ENCODE data around the gene MRPS21.

- TF ChIP-seq, protein P1, sequence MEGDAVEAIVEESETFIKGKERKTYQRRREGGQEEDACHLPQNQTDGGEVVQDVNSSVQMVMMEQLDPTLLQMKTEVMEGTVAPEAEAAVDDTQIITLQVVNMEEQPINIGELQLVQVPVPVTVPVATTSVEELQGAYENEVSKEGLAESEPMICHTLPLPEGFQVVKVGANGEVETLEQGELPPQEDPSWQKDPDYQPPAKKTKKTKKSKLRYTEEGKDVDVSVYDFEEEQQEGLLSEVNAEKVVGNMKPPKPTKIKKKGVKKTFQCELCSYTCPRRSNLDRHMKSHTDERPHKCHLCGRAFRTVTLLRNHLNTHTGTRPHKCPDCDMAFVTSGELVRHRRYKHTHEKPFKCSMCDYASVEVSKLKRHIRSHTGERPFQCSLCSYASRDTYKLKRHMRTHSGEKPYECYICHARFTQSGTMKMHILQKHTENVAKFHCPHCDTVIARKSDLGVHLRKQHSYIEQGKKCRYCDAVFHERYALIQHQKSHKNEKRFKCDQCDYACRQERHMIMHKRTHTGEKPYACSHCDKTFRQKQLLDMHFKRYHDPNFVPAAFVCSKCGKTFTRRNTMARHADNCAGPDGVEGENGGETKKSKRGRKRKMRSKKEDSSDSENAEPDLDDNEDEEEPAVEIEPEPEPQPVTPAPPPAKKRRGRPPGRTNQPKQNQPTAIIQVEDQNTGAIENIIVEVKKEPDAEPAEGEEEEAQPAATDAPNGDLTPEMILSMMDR (IDR thresholded peaks at IDR 0.05; ENCODE audit: control extremely low read depth in 1 of 3, insufficient read depth in 1 of 3, low read depth in 1 of 3, low read length in 3 of 3): no peak
- no peak for TF ChIP-seq EZH2 (IDR thresholded peaks at IDR 0.05; ENCODE audit: low read depth, low read length, severe bottlenecking)
- TF ChIP-seq NRF1 (IDR thresholded peaks at IDR 0.05; ENCODE audit: low read depth, low read length): no peak
- TF ChIP-seq GABPA (IDR thresholded peaks at IDR 0.05; ENCODE audit: borderline replicate concordance, insufficient read depth, low read length): no peak
These were observed 22.2 kb upstream of the MRPS21 start for GRCh38 chr1:150271291-150271959.

Measured in H1 (cell line).